ENCODE data around the gene STX8. TPM values are rescaled to one million over a fixed set of nuclear protein-coding genes. Genes with fewer than 3 reads are reported as not detected.
A peak's percentile ranks its signal among the peaks of the same experiment; 100 is the strongest.

STX8 gene
- total and polyA plus RNA-seq, 7 donors = 34.0 to 70.6 (median 50.5) TPM

DNA sequence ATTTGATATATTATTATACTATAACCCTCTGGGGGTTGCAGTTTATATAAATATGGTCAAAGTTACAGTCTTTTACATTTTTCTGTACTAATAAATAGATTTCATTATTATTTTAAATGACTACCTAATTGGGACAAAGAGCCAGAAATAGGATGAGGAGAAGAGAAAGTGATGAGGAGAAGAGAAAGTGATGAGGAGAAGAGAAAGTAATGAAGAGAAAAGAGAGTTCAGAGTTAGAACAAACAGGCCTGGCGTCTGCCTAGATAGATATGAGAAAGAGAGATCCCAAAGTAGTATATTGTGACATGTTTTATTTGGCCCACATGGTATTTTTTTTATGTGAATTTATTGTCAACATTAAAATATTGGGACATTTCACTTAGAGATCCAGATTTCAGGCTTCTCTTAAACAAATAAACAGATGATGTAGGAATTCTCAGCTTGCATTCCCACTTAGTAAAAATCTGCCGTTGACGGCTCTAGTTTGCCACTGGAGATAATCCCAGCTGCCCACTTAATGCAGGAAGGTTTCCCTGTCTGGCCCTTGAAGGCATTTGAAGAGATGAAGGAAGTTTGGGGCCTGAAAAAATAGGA lies 210.7 kb downstream of the STX8 start:
- intact Hi-C loops (cut with DNase I) = loop anchor here in 1 of 2 donors (5.0 kb wide), 1 partner anchor 62 kb away; no protein-coding TSS in a partner anchor

DNA sequence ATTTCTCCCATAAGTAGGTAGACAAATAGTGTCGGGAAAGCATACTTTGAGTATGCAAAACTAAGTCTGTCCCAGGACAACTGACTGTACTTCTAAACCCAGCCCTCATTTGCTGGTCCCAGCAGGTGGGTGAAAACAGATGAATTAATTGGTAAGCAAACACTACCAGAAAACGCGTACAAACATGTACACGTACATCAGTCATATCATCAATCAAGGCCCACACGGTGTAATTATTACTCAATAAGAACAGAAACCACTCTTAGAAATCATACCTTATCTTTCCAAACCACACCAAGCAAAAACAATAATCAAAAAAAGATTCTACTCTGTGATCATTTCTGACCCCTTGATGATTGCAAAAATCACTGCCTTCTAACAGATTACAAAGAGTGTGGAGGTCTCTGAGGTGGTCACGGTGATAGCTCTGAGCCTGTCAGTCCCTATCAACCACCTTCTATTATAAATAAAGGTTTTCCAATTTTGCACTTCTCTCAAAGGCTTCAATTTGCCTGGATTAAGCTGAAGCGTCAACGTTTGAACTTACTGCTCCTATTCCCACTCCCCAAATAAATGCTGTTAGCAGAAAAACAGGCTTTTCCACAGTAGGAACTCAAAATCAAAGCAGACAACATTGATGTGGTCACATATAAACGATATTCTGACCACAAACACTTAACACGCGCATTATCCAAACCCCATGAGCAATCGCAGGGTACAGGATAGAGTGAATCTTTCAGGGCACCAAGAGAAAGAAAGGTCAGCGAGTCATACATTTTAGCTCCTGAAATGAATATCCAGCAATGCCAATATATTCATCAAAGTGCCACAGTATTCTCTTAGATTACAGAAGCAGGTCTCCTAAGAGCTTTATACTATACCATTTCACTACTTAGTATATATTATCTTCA lies 211.9 kb downstream of the STX8 start:
- TF ChIP-seq, protein P1, sequence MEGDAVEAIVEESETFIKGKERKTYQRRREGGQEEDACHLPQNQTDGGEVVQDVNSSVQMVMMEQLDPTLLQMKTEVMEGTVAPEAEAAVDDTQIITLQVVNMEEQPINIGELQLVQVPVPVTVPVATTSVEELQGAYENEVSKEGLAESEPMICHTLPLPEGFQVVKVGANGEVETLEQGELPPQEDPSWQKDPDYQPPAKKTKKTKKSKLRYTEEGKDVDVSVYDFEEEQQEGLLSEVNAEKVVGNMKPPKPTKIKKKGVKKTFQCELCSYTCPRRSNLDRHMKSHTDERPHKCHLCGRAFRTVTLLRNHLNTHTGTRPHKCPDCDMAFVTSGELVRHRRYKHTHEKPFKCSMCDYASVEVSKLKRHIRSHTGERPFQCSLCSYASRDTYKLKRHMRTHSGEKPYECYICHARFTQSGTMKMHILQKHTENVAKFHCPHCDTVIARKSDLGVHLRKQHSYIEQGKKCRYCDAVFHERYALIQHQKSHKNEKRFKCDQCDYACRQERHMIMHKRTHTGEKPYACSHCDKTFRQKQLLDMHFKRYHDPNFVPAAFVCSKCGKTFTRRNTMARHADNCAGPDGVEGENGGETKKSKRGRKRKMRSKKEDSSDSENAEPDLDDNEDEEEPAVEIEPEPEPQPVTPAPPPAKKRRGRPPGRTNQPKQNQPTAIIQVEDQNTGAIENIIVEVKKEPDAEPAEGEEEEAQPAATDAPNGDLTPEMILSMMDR (IDR thresholded peaks at IDR 0.05) = no peak
- no peak for DNase-seq
- intact Hi-C loops (cut with DNase I) = no loop called here
- ATAC-seq = no peak
- H3K9me3 ChIP-seq = no peaks in the 10 kb centered on the region
- H3K4me1 ChIP-seq = peaks cover 29% of the 10 kb centered on the region
- H3K27me3 ChIP-seq (ENCODE audit: insufficient read depth in 3 of 3, low read length in 2 of 3) = no peaks in the 10 kb centered on the region
- H3K27ac ChIP-seq = no peak overlapping the region
- H3K4me3 ChIP-seq = no peak overlapping the region
- no peaks in the 10 kb centered on the region for H3K36me3 ChIP-seq (ENCODE audit: insufficient read depth in 1 of 2, low read depth in 1 of 2)
- WGBS, 3 donors = 89 to 94% (median 94%) methylated on average over 13 of the region's 13 CpGs

More for the DNA sequence above, 210.7 kb downstream of the STX8 start:
- DNase-seq (no peak), ATAC-seq (no peak)
- TF ChIP-seq, protein P1 (IDR thresholded peaks at IDR 0.05) = no peak
- Histone ChIP-seq H3K4me3 (no peak overlapping the region), H3K27ac (no peak overlapping the region), H3K27me3 (ENCODE audit: insufficient read depth in 3 of 3, low read length in 2 of 3) (no peaks in the 10 kb centered on the region), H3K36me3 (ENCODE audit: insufficient read depth in 1 of 2, low read depth in 1 of 2) (no peaks in the 10 kb centered on the region), H3K9me3 (no peaks in the 10 kb centered on the region), H3K4me1 (peaks cover 29% of the 10 kb centered on the region)
- 46 to 53% (median 53%) methylated on average over 3 of the region's 3 CpGs for WGBS, 3 donors

DNA sequence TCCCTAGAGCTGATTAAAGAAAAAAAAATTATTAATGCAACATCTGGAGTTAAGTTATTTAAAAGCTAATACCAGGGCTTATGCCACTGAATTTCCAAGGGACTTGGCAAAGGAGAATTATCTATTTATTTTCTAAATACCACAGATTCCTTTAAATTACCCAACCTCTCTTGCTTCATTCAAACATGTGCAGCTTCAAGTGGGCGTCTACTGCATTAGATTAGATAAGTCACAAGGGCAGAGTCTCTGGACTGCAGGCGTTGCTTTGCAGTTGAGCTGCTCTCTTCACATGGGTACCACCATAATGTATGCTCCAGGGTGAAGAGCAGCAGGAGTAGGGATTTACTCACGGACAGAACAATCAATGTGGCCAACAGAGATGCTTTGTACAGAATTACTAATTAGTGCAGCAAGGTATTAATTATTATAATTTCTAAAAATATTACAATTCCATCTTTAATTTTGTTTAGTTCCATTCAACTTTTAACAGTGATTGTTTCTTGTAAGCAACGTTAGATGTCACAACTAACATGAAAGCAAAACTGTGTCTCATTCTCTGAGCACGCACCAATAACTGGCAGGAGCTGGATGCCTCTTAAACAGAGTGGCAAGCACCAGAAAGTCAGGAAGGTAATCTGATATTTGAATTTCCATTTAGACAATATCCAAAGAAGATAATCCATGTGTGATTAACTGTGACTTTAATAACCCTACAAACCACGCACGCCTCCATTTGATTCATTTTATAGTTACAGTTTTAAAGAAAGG lies 214.2 kb downstream of the STX8 start:
- Histone ChIP-seq H3K4me1 (peaks cover 14% of the 10 kb centered on the region), H3K9me3 (no peaks in the 10 kb centered on the region), H3K27ac (no peak overlapping the region), H3K36me3 (ENCODE audit: insufficient read depth in 1 of 2, low read depth in 1 of 2) (no peaks in the 10 kb centered on the region), H3K4me3 (peak overlapping the region; percentile 40), H3K27me3 (ENCODE audit: insufficient read depth in 3 of 3, low read length in 2 of 3) (no peaks in the 10 kb centered on the region)
- DNase-seq = no peak
- TF ChIP-seq, protein P1 (IDR thresholded peaks at IDR 0.05) = no peak
- WGBS, 3 donors = 34 to 40% (median 34%) methylated on average over 7 of the region's 7 CpGs
- ATAC-seq = peak; percentile 61 to 74 (median 68)
- intact Hi-C loops (cut with DNase I) = no loop called here

DNA sequence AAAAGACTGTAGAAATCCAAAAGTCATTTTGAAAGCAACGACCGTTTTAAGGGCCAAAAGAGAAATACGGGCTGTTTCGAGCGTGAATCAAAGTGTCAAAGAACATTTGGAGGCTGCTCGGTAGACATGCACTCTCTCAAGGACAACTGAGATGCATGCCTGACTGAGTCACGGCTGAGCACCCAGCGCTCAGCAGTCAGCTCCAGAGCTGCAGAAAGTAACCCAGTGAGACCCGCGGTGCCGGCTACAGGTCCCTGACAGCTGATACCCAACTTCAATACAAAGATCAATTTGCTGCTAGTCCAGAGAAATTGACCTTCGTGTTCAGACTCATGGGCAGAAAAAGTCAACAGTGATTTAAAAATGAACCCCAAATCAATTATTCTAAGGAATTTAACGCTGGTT lies 214.9 kb downstream of the STX8 start:
- intact Hi-C loops (cut with DNase I) = no loop called here
- DNase-seq (peak; percentile 31 to 70), ATAC-seq (peak; percentile 83 to 96 (median 93))
- Histone ChIP-seq H3K4me1 (peaks cover 14% of the 10 kb centered on the region), H3K4me3 (peak overlapping the region; percentile 40), H3K9me3 (no peaks in the 10 kb centered on the region), H3K27me3 (ENCODE audit: insufficient read depth in 3 of 3, low read length in 2 of 3) (no peaks in the 10 kb centered on the region), H3K27ac (no peak overlapping the region), H3K36me3 (ENCODE audit: insufficient read depth in 1 of 2, low read depth in 1 of 2) (no peaks in the 10 kb centered on the region)
- 21 to 33% (median 31%) methylated on average over 13 of the region's 13 CpGs for WGBS, 3 donors
- TF ChIP-seq, protein P1 (IDR thresholded peaks at IDR 0.05) = no peak
